OCI-LY1 (cell line): Measurements from ENCODE around the gene ATP9B.

Experiments used
- H2AFZ ChIP-seq: fragments of 200-600 bp; sonication (generic), shearing (Covaris generic); 2 replicates; pipeline ENCODE4 v1.6.0; 2014; ENCODE audit warnings: antibody characterized with exemption, mild to moderate bottlenecking, low read length
- H3F3A ChIP-seq: fragments of 200-600 bp; sonication (generic), shearing (Covaris generic); 2 replicates; pipeline ENCODE4 v1.6.0; 2014; ENCODE audit warnings: mild to moderate bottlenecking, antibody characterized with exemption, low read length, moderate library complexity; ENCODE audit not compliant: insufficient read depth
- H3K27ac ChIP-seq: fragments of 200-600 bp; sonication (generic); 2 replicates; pipeline ENCODE4 v1.5.1; 2014; ENCODE audit warnings: low read length, mixed run types, mild to moderate bottlenecking, low read depth; ENCODE audit not compliant: poor library complexity, severe bottlenecking
- H3K27me3 ChIP-seq: fragments of 200-600 bp; sonication (generic); 2 replicates; pipeline ENCODE4 v1.6.0; 2014; ENCODE audit warnings: antibody characterized with exemption, mild to moderate bottlenecking, low read length, moderate library complexity; ENCODE audit not compliant: insufficient read depth
- H3K36me3 ChIP-seq: fragments of 200-600 bp; sonication (generic); 2 replicates; pipeline ENCODE4 v1.6.1; 2014; ENCODE audit warnings: mild to moderate bottlenecking, antibody characterized with exemption, low read length, moderate library complexity, mixed read lengths; ENCODE audit not compliant: insufficient read depth
- H3K4me1 ChIP-seq: fragments of 200-600 bp; sonication (generic); 2 replicates; pipeline ENCODE4 v1.5.1; 2014; ENCODE audit warnings: mild to moderate bottlenecking, low read length, moderate library complexity; ENCODE audit not compliant: insufficient read depth, severe bottlenecking
- H3K4me2 ChIP-seq: fragments of 200-600 bp; sonication (generic), shearing (Covaris generic); 2 replicates; pipeline ENCODE4 v1.6.1; 2014; ENCODE audit warnings: low read length
- H3K4me3 ChIP-seq: fragments of 200-600 bp; sonication (generic); 2 replicates; pipeline ENCODE4 v1.5.1; 2014; ENCODE audit warnings: low read length, low read depth, mild to moderate bottlenecking, mixed read lengths; ENCODE audit not compliant: poor library complexity, severe bottlenecking
- H3K79me2 ChIP-seq: fragments of 200-600 bp; shearing (Covaris generic); 2 replicates; pipeline ENCODE4 v1.6.1; 2016; ENCODE audit warnings: mixed run types, low read length, mixed read lengths; ENCODE audit not compliant: insufficient read depth
- H3K9ac ChIP-seq: fragments of 200-600 bp; sonication (generic), shearing (Covaris generic); 2 replicates; pipeline ENCODE4 v1.6.1; 2014; ENCODE audit warnings: mild to moderate bottlenecking, low read length, mixed read lengths
- H3K9me2 ChIP-seq: fragments of 200-600 bp; sonication (generic), shearing (Covaris generic); 2 replicates; pipeline ENCODE4 v1.6.1; 2014; ENCODE audit warnings: low read depth, mild to moderate bottlenecking, low read length, mixed read lengths
- H3K9me3 ChIP-seq: fragments of 200-600 bp; shearing (Covaris generic); 2 replicates; pipeline ENCODE4 v1.6.1; 2014; ENCODE audit warnings: low read length, mixed read lengths
- H4K20me1 ChIP-seq: fragments of 200-600 bp; sonication (generic), shearing (Covaris generic); 2 replicates; pipeline ENCODE4 v1.6.0; 2016; ENCODE audit warnings: mild to moderate bottlenecking, low read length; ENCODE audit not compliant: insufficient read depth
- EZH2 ChIP-seq: fragments of 200-600 bp; sonication (generic), shearing (Covaris generic); IDR thresholded peaks from 2 replicates; pipeline ENCODE4 v1.8.0; 2017; ENCODE audit warnings: borderline replicate concordance, mixed run types, mild to moderate bottlenecking, antibody characterized with exemption, low read length, moderate library complexity, mixed read lengths
- TF ChIP-seq, protein P1 (sequence below): fragments of 200-600 bp; sonication (generic), shearing (Covaris generic); IDR thresholded peaks from 2 replicates; pipeline ENCODE4 v1.5.1; 2017; ENCODE audit warnings: mild to moderate bottlenecking, antibody characterized with exemption, low read length, moderate library complexity, mixed read lengths

Gene ATP9B

GRCh38 chr18:79224381-79224780, 155.2 kb downstream of the ATP9B start:
- no peaks in the 10 kb centered on the region for H3K79me2 ChIP-seq
- H3K9ac ChIP-seq = no peak overlapping the region
- no peak overlapping the region for H3K4me2 ChIP-seq
- H3K36me3 ChIP-seq = peaks cover 3% of the 10 kb centered on the region; the same call in 1 of the 2 replicates
- no peaks in the 10 kb centered on the region for H3F3A ChIP-seq
- H3K9me3 ChIP-seq = no peaks in the 10 kb centered on the region
- TF ChIP-seq, protein P1, sequence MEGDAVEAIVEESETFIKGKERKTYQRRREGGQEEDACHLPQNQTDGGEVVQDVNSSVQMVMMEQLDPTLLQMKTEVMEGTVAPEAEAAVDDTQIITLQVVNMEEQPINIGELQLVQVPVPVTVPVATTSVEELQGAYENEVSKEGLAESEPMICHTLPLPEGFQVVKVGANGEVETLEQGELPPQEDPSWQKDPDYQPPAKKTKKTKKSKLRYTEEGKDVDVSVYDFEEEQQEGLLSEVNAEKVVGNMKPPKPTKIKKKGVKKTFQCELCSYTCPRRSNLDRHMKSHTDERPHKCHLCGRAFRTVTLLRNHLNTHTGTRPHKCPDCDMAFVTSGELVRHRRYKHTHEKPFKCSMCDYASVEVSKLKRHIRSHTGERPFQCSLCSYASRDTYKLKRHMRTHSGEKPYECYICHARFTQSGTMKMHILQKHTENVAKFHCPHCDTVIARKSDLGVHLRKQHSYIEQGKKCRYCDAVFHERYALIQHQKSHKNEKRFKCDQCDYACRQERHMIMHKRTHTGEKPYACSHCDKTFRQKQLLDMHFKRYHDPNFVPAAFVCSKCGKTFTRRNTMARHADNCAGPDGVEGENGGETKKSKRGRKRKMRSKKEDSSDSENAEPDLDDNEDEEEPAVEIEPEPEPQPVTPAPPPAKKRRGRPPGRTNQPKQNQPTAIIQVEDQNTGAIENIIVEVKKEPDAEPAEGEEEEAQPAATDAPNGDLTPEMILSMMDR = no peak
- TF ChIP-seq EZH2 = no peak
- H4K20me1 ChIP-seq = no peaks in the 10 kb centered on the region
- H2AFZ ChIP-seq = no peak overlapping the region
- no peaks in the 10 kb centered on the region for H3K27me3 ChIP-seq
- peaks cover 7% of the 10 kb centered on the region for H3K4me1 ChIP-seq
- H3K27ac ChIP-seq = no peak overlapping the region
- H3K4me3 ChIP-seq = no peak overlapping the region
- H3K9me2 ChIP-seq = no peaks in the 10 kb centered on the region

DNA sequence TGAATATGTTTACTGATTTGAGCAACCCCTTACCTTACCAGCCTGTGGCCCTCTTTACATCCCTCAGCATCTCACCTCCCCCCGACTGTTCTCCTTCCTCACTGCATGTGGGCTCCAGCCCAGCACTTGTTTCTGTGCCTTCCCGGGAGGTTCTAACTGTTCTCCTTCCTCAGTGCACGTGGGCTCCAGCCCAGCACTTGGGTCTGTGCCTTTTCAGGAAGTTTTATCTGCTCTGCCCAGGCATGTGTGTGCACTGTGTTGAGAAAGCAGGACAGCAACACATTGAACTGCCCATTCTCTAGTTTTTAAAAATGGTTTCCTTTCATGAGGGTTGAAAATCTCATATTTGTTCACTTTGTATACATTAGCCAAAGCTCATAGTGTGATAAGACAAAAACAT, 158.4 kb downstream of the ATP9B start:
- Histone ChIP-seq H3K27me3 (no peaks in the 10 kb centered on the region), H2AFZ (no peak overlapping the region), H3K9me3 (no peaks in the 10 kb centered on the region), H3K36me3 (no peaks in the 10 kb centered on the region), H3K9me2 (no peaks in the 10 kb centered on the region), H3K9ac (no peak overlapping the region), H3K27ac (no peak overlapping the region), H3K4me2 (no peak overlapping the region), H4K20me1 (no peaks in the 10 kb centered on the region), H3K4me1 (peaks cover 7% of the 10 kb centered on the region), H3K79me2 (no peaks in the 10 kb centered on the region), H3F3A (no peaks in the 10 kb centered on the region), H3K4me3 (no peak overlapping the region)
- TF ChIP-seq, protein P1 = no peak
- no peak for TF ChIP-seq EZH2

DNA sequence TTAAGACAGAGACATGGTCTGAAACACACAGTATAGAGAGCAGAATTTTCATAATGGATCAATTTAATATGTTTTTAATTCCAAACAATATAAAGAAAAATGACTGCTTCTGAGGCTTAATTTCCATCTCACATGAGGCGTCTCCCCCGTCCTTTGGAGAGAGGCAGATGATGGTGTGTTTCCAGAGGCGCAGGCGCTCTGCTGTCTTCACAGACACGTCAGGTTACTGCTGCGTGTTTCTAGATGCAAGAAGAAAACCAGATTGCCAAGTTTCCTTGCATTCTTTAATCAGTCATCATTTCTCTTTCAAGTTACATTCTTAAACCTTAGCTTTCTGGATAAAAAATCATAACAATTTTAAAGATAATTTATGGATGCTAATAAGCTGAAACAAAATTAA, 160.2 kb downstream of the ATP9B start:
- H3K36me3 ChIP-seq = no peaks in the 10 kb centered on the region
- no peaks in the 10 kb centered on the region for H3K9me2 ChIP-seq
- no peaks in the 10 kb centered on the region for H3K9me3 ChIP-seq
- no peaks in the 10 kb centered on the region for H4K20me1 ChIP-seq
- no peaks in the 10 kb centered on the region for H3F3A ChIP-seq
- no peak overlapping the region for H3K4me2 ChIP-seq
- no peaks in the 10 kb centered on the region for H3K79me2 ChIP-seq
- H3K27ac ChIP-seq = no peak overlapping the region
- no peak overlapping the region for H2AFZ ChIP-seq
- H3K4me1 ChIP-seq = no peaks in the 10 kb centered on the region
- no peaks in the 10 kb centered on the region for H3K27me3 ChIP-seq
- no peak overlapping the region for H3K9ac ChIP-seq
- TF ChIP-seq, protein P1 = no peak
- TF ChIP-seq EZH2 = no peak
- no peak overlapping the region for H3K4me3 ChIP-seq
